NT2/D1 (cell line): Measurements from ENCODE around the gene SLC15A4.

Source experiments
- SUZ12 ChIP-seq: IDR thresholded peaks from 2 replicates; pipeline ENCODE4 v1.6.1; 2011; ENCODE audit not compliant: insufficient read length, insufficient read depth; ENCODE audit errors: extremely low read depth
- YY1 ChIP-seq: IDR thresholded peaks from 2 replicates; pipeline ENCODE4 v1.6.1; 2011; ENCODE audit not compliant: insufficient read length, insufficient read depth

- TF ChIP-seq SUZ12, result no peak
- TF ChIP-seq YY1, result peak; percentile 13
Measured at GRCh38 chr12:128823916-128824839, at the start of gene SLC15A4.
